HepG2 (cell line): ENCODE measurements around the gene ZBED1. TPM values are rescaled to one million over a fixed set of nuclear protein-coding genes. Genes with fewer than 3 reads are reported as not detected.
"Not testable (repeated sequence)": the region's sequence is repeated elsewhere in the genome, so short reads cannot be mapped to it uniquely, and the experiment has no call there.

Source experiments
- ATAC-seq: fragments of 200-7000 bp; cut with Tn5 transposase; 3 replicates; pipeline ENCODE4 v1.9.1; 2020; ENCODE audit warnings: mild to moderate bottlenecking, moderate library complexity
- BruUV-seq: library from RNA; stranded (reverse); fragments of 400-500 nt; replicated peaks from 2 replicates; lab custom pipeline; 2021; lab: Mats Ljungman, UMichigan
- CTCF ChIA-PET: fragments of 300-600 bp; formaldehyde crosslinking; extraction: SDS; loops from one replicate; lab custom pipeline; 2021; ENCODE audit warnings: low total read pairs, inconsistent platforms, low intra/inter-chr PET ratio; lab: Yijun Ruan, JAX
- POLR2A ChIA-PET: fragments of 350-600 bp; sonication (Branson Sonifier 250); formaldehyde crosslinking; loops from one replicate; lab custom pipeline; 2020; ENCODE audit warnings: antibody characterized with exemption, inconsistent platforms; lab: Yijun Ruan, JAX
- DNase-seq: peaks from one replicate; pipeline ENCODE4 v3.0.0-alpha.2; 2015; ENCODE audit warnings: low spot score
- FAIRE-seq: peaks from 3 replicates; lab custom pipeline; 2011; peaks lifted over from hg19 to GRCh38; lab: Jason Lieb, UNC
- H2AFZ ChIP-seq: one replicate; pipeline ENCODE4 v1.6.1; 2011; ENCODE audit warnings: low read length, inconsistent platforms
- H3K27ac ChIP-seq: fragments of 300-600 bp; 3 replicates; pipeline ENCODE4 v1.8.0; 2011; ENCODE audit warnings: mixed run types, mild to moderate bottlenecking, mixed read lengths, low read length, inconsistent platforms; ENCODE audit not compliant: insufficient read depth; ENCODE audit errors: extremely low read length
- H3K27me3 ChIP-seq, 2 experiments: fragments of 200-600 bp in 1 of 2; 2 replicates in 1 of 2; 3 replicates in 1 of 2; pipeline versions ENCODE4 v1.6.0 to v1.8.0; 2011; ENCODE audit warnings: low read length in 2 of 2, mild to moderate bottlenecking in 2 of 2, moderate library complexity in 2 of 2, inconsistent platforms in 1 of 2; ENCODE audit not compliant: insufficient read depth in 2 of 2, control insufficient read depth in 1 of 2
- H3K36me3 ChIP-seq, 2 experiments: fragments of 200-600 bp in 1 of 2; replicated peaks in 1 of 2; 2 replicates in 1 of 2; 3 replicates in 1 of 2; pipeline versions ENCODE4 v1.5.1 to v1.8.0; 2011; ENCODE audit warnings: low read length in 2 of 2, inconsistent platforms in 1 of 2; ENCODE audit not compliant: insufficient read depth in 2 of 2, control insufficient read depth in 1 of 2
- H3K4me1 ChIP-seq: 2 replicates; pipeline ENCODE4 v1.5.1; 2012; ENCODE audit warnings: low read length, inconsistent platforms; ENCODE audit not compliant: insufficient read depth
- H3K4me2 ChIP-seq: 2 replicates; pipeline ENCODE4 v1.6.0; 2011; ENCODE audit warnings: low read depth, low read length, inconsistent platforms
- H3K4me3 ChIP-seq, 3 experiments: fragments of 200-600 bp in 1 of 3; sonication (generic), shearing (Covaris generic) in 1 of 3; replicated peaks in 1 of 3; 2 replicates each; pipeline ENCODE4 v1.5.1; 2011 to 2016; ENCODE audit warnings: low read length in 3 of 3, inconsistent platforms in 2 of 3, low read depth in 2 of 3, mild to moderate bottlenecking in 2 of 3, control low read depth in 1 of 3, mixed read lengths in 1 of 3; ENCODE audit not compliant: insufficient read depth in 1 of 3
- H3K79me2 ChIP-seq: one replicate; pipeline ENCODE4 v1.6.1; 2011; ENCODE audit warnings: low read length, inconsistent platforms; ENCODE audit not compliant: insufficient read depth
- H3K9ac ChIP-seq: 2 replicates; pipeline ENCODE4 v1.6.0; 2011; ENCODE audit warnings: mild to moderate bottlenecking, low read depth, low read length, inconsistent platforms; ENCODE audit not compliant: insufficient read depth
- H3K9me3 ChIP-seq: 2 replicates; pipeline ENCODE4 v1.5.1; 2012; ENCODE audit warnings: mild to moderate bottlenecking, low read length
- H4K20me1 ChIP-seq: 2 replicates; pipeline ENCODE4 v1.6.0; 2011; ENCODE audit warnings: inconsistent platforms, mild to moderate bottlenecking, low read length, moderate library complexity; ENCODE audit not compliant: insufficient read depth
- CREB1 ChIP-seq, 2 experiments: fragments of 450-650 bp in 1 of 2; IDR thresholded peaks; 2 replicates each; pipeline ENCODE4 v1.6.1; 2016 to 2017; ENCODE audit warnings: control low read depth in 1 of 2, mild to moderate bottlenecking in 1 of 2, missing compliant biosample characterization in 1 of 2, missing genetic modification characterization in 1 of 2
- FUBP1 ChIP-seq: sonication (generic); formaldehyde crosslinking; IDR thresholded peaks from 2 replicates; pipeline ENCODE4 v1.5.1; 2020; ENCODE audit warnings: missing genetic modification reagents, mild to moderate bottlenecking, borderline replicate concordance
- KDM1A ChIP-seq: IDR thresholded peaks from 2 replicates; pipeline ENCODE4 v1.6.1; 2016; ENCODE audit warnings: missing compliant biosample characterization
- TERF1 ChIP-seq: sonication (generic); formaldehyde crosslinking; IDR thresholded peaks from 2 replicates; pipeline ENCODE4 v1.8.0; 2022; ENCODE audit warnings: mild to moderate bottlenecking, missing genetic modification reagents, moderate library complexity
- WGBS: methylation state at CpG from one replicate; pipeline ENCODE4 v1.1.6; 2017; ENCODE audit warnings: low lambda C conversion rate; 5-methylcytosine and 5-hydroxymethylcytosine counted together
- in situ Hi-C: cut with HindIII; loops from 2 replicates; pipeline ENCODE4 v1.10.0; 2017; ENCODE audit warnings: low pct_unique_long_range_greater_than_20kb; ENCODE audit not compliant: extremely low pct_ligation_motif_present
- intact Hi-C: fragments of 100-400 bp; cut with micrococcal nuclease; formaldehyde crosslinking; loops from one replicate; pipeline ENCODE4 v1.10.0; 2022; ENCODE audit not compliant: unreplicated experiment
- polyA plus RNA-seq, 8 experiments: library from polyadenylated mRNA; depleted of rRNA in 3 of 8; stranded (reverse) in 7 of 8; unstranded in 1 of 8; fragments of >200 nt; fragmentation: Illumina TruSeq in 4 of 8; extraction: Trizol in 4 of 8; gene quantifications; 2 replicates each; pipeline versions ENCODE4 v1.2.1 to v1.2.3, GENCODE V29; 2011 to 2016; ENCODE audit warnings: low read depth in 4 of 8, missing spikeins in 1 of 8, mixed read lengths in 1 of 8; ENCODE audit not compliant: insufficient read depth in 1 of 8
- total RNA-seq, 5 experiments: library from RNA; depleted of rRNA; stranded (reverse); fragments of >200 nt; fragmentation: Illumina TruSeq; extraction: Trizol; gene quantifications; 2 replicates each; pipeline ENCODE4 v1.2.3, GENCODE V29; 2016; ENCODE audit warnings: low read depth in 1 of 5

The ZBED1 gene
- total and polyA plus RNA-seq, 2 of the 13 experiments (the other 11 are each of a cell fraction or from before 2014, with no cell fraction given) = 20.0 to 29.8 TPM

- H3K27ac ChIP-seq; FAIRE-seq; CTCF ChIA-PET; in situ Hi-C loops; H3K9ac ChIP-seq; H3K4me3 ChIP-seq; intact Hi-C loops; DNase-seq; H3K79me2 ChIP-seq; H3K27me3 ChIP-seq; H2AFZ ChIP-seq; H3K36me3 ChIP-seq; H4K20me1 ChIP-seq; H3K4me2 ChIP-seq; ATAC-seq; H3K9me3 ChIP-seq; POLR2A ChIA-PET; BruUV-seq; TF ChIP-seq CREB1 (CRISPR knock-in tag; IDR thresholded peaks at IDR 0.05): not testable (repeated sequence)
- peaks cover 13% of the 10 kb centered on the region for H3K4me1 ChIP-seq
- WGBS = 30% methylated on average over 3 of the region's 3 CpGs
- peak; percentile 77 for TF ChIP-seq CREB1 (IDR thresholded peaks at IDR 0.05)
Observed at GRCh38 chrX:2519638-2520037, 18.9 kb upstream of the ZBED1 start.

- no peak for FAIRE-seq
- BruUV-seq = no TSS peak
- intact Hi-C loops = no loop called here
- Histone ChIP-seq H3K27ac (no peak overlapping the region), H3K4me1 (peaks cover 13% of the 10 kb centered on the region), H2AFZ (no peak overlapping the region), H3K36me3 (no peaks in the 10 kb centered on the region), H3K9ac (no peak overlapping the region), H3K27me3 (no peaks in the 10 kb centered on the region), H3K79me2 (no peaks in the 10 kb centered on the region), H3K4me3 (no peak overlapping the region), H4K20me1 (no peaks in the 10 kb centered on the region), H3K9me3 (no peaks in the 10 kb centered on the region), H3K4me2 (no peak overlapping the region)
- ATAC-seq = no peak
- TF ChIP-seq TERF1 (CRISPR knock-in tag) = no peak
- TF ChIP-seq FUBP1 = no peak
- TF ChIP-seq KDM1A = no peak
- ChIA-PET CTCF (no interaction called here), POLR2A (no interaction called here)
- no peak for DNase-seq
- 12% methylated on average over 6 of the region's 6 CpGs for WGBS
- in situ Hi-C loops = no loop called here
Observed at GRCh38 chrX:2517055-2517454, 16.3 kb upstream of the ZBED1 start.
